ENCODE data around the gene CBFA2T3.
"Not testable (repeated sequence)": the region's sequence is repeated elsewhere in the genome, so short reads cannot be mapped to it uniquely, and the experiment has no call there.

The CBFA2T3 gene

DNA sequence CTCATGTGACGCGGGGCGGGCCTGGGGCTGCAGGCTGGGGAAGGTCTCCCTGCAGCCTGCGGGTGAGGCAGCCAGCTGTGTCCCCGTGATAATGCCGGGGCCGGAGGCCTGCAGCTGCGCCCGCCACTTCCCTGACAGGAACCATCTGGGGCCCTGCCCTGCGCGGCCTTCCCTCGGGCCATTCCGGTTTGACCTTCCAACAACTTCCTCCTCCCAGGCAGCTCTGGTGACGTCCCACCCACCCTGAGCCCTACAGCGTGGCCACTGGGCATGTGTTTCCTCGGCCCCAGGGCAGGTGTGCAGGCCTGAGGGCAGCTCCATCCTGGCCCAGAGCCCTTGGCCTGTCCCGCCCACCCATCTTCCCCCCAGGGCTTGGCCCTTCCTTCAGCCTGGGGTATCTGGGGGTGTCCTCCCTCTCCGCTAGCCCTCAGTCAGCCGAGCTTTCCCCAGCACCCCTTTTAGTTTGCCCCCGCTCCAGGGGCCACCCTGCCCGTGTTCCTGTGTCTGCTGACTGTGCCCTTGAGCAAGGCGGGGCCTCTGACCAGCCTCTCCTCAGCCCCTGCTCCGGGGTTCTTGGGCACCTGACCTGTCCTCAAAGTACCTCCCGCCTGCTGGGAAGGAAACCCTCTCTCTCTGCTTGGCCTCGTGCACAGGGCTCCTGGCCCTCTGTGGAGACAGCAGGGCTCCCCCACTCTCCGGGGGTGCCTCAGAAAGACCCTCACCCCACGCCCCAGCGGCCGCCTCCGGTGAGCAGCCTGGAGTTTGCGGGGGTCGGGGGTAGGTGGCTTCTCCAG, at the start of gene CBFA2T3:
Gene CBFA2T3, minus strand, starts transcription at position 190 of the 794 bp plus-strand sequence. CDS start 400 bp downstream, outside the sequence.
- DNase-seq (ENCODE audit: low read depth, low spot score) = no peak
- no peak within 1 kb of the TSS for H3K27ac ChIP-seq

- no peak overlapping the region for H3K27ac ChIP-seq
- DNase-seq (ENCODE audit: low read depth, low spot score) = no peak
Measured at GRCh38 chr16:89026121-89026612, 49.2 kb upstream of the CBFA2T3 start.

DNA sequence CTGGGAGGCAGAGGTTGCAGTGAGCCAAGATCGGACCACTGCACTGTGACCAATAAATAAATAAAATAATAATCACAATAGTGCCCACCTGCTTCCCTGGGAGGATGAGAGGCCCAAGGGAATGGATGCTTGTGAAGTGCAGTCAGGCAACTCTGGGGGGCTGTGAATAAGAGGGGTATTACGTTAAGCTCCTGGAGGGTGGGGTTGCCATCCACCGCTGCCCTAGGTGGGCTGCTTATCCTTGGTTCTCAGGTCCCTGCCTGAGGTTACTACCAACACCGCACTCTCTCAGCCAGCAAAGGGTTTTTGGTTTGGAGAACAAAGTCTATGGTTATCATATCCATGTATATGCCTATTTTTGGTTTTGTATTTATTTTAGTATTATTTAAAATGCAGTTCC, 48.6 kb upstream of the CBFA2T3 start:
- H3K27ac ChIP-seq = no peak overlapping the region
- no peak for DNase-seq (ENCODE audit: low read depth, low spot score)

DNA sequence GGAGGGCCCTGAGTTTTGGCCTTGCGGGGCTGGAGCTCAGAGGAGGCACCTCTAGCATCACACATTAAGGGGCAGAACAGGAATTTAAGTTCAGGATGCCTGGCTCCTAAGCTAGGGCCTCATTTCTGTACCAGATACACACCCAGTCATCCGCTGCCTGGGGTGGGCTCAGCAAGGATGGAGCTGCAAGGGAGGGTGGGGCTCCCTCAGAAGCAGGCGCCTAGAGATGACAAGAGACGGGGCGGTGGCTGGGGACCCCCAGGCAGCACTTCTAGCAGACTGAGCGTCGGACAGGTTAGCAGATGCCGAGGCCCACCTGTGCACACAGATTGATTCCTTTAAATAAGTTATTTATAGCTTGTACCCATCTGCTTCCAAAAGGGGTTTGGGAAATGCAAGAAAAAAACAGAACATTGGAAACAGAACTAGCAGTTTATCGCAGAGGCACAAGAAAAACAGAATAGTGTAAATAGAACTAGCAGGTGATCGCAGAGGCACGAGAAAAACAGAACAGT, 47.6 kb upstream of the CBFA2T3 start:
- no peak overlapping the region for H3K27ac ChIP-seq
- no peak for DNase-seq (ENCODE audit: low read depth, low spot score)

GRCh38 chr16:89023621-89024511, 46.9 kb upstream of the CBFA2T3 start:
- no peak for DNase-seq (ENCODE audit: low read depth, low spot score)
- no peak overlapping the region for H3K27ac ChIP-seq

- no peak for DNase-seq (ENCODE audit: low read depth, low spot score)
- no peak overlapping the region for H3K27ac ChIP-seq
Measured at GRCh38 chr16:89023151-89023551, 46.1 kb upstream of the CBFA2T3 start.

DNA sequence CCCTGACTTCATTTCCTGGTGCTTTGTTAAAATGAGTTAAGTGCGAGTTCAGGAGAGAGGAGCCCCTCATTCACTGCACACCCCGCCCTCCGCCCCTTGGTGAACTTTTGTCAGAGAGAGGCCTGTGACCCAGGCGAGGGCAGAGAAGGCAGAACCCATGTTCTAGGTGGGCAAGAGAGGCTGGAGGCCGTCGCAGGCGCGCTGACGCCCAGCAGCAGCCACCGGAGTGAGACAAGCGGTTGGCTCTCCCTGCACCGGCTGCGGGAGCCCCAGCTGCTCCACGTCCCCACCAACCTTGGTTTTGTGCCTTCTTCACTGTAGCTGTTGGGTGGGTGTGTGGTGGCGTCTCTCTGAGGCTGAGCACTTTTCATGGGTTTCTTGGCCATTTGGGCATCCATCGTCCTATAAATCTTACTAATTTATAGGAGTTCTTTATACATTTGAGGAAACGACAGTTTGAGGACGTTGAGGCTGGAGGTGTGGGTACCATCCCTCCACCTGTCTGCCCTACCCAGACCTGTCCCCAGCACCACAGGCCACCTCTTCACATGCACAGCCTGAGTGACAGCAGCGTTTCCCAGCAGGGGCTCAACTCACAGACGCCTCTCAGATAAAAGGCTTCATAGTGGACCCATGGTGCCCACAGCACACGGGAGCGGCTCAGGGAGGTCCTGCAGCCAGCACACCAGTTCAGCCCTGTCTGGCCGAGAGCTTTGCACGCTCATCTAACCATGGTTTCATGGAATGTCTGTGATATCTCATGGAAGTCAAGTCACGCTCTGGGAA, 45.2 kb upstream of the CBFA2T3 start:
- DNase-seq (ENCODE audit: low read depth, low spot score) = no peak
- H3K27ac ChIP-seq = no peak overlapping the region

DNA sequence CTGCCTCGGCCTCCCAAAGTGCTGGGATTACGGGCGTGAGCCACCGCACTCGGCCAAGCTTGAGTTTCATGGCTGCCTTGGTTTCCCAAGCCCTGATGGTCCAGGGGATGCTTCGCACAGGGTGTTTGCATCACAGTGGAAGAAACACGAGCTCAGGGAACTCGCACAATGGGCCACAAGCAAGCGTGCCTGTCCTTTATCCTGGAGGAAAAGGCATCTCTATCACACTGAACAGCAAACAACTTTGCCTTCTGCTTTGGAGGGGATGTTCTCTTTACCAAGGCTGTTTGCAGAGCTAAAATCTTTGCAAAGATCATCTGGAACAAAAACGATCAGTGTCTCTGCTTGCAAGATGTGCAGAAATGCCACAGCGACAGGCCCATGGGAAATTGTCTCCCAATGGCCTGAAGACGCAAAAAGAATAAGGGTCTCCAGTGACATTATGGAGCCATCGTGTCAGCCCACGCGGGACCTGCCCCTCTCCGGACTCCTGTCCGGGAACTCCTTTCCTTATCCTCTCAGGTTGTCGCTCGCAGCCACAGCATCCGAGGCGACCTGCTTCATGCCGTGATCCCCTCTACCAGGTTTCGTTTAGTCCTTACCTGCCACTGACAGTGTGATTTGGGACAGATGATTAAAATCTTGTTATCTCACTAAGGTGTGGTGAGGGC, 44.1 kb upstream of the CBFA2T3 start:
- H3K27ac ChIP-seq = no peak overlapping the region
- no peak for DNase-seq (ENCODE audit: low read depth, low spot score)

DNA sequence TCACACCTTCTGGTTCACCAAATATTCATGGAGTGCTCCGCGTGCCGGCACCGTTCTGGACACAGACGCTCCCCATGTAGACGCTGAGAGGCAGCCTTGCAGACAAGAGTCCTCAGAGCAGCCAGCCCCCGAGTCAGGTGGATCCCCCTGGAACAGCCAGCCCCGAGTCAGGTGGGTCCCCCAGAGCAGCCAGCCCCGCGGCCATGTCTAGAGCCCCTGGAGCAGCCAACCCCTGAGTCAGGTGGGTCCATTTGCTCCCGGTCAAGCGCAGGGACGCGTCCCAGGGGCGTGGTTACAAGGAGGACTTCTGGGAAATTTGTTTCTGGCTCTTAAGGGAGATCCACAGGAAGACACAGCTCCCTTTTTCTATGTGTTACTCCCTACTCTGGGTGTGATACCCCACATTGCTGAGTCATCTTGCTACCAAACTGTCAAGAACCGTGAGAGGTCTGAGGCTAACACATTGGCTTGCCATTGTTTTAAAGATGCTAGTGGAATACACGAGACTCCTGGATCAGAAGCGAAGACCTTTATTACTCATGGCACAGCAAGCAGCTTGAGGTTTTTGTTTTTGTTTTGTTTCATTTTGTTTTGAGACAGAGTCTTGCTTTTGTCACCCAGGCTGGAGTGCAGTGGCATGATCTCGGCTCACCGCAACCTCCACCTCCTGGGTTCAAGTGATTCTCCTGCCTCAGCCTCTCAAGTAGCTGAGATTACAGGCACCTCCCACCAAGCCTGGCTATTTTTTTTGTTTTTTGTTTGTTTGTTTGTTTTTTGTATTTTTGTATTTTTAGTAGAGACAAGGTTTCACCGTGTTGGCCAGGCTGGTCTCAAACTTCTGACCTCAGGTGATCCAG, 43.3 kb upstream of the CBFA2T3 start:
- H3K27ac ChIP-seq = no peak overlapping the region
- no peak for DNase-seq (ENCODE audit: low read depth, low spot score)

DNA sequence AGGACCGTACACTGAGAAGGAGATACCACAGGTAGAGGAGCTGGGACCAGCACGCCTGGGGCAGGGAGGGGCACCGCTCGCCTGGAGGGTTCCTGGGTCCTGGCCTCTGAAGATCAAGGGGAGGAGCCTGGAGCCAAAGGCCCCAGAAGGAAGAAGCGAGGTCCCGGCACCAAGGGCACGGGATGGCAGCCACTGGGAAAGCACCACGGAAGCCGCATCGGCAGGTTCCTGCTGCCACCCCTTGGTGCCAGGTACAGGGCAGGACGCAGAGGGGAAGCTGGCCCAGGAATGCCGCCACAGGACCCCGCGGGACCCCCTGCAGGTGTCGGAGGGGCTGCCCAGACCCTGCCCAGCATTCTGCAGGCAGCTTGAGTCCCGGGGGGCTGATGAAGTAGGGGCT, 42.5 kb upstream of the CBFA2T3 start:
- no peak overlapping the region for H3K27ac ChIP-seq
- no peak for DNase-seq (ENCODE audit: low read depth, low spot score)

GRCh38 chr16:89018282-89019158, 41.5 kb upstream of the CBFA2T3 start:
- DNase-seq (ENCODE audit: low read depth, low spot score) = no peak
- H3K27ac ChIP-seq = no peak overlapping the region

DNA sequence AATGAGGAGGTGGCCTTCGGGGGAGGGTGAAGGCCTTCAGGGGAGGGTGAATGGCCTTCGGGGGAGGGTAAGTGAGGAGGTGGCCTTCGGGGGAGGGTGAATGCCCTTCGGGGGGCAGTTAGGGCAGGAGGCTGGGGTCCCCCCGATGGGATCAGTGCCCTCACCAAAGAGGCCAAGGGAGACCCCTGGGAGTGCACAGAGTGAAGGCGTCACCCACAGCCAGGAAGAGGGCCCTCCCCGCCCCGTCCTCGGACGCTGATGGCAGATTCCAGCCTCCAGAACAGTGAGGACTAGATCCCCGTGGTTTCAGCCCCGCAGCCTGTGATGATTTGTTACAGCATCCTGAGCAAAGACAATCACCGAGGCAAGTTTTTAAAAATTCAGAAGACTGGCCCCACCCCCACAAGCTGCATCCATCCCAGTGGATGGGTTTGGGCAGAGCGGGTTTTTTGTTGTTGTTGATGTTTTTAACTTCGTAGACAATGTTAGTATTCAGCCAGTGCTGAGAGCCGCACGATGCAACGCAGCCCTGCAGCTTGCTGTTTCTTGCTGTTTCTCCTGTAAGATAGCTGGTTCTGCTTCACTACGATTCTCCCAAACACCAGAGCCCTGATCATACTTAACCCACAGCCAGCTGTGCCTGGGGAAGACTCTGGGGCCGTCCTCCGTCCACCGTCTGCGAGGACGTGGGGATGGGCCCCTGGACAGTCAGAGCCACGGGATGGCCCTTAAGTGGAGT, 40.7 kb upstream of the CBFA2T3 start:
- no peak overlapping the region for H3K27ac ChIP-seq
- DNase-seq (ENCODE audit: low read depth, low spot score) = no peak

- DNase-seq (ENCODE audit: low read depth, low spot score); H3K27ac ChIP-seq: not testable (repeated sequence)
Measured at GRCh38 chr16:89016561-89016960, 39.6 kb upstream of the CBFA2T3 start.

DNA sequence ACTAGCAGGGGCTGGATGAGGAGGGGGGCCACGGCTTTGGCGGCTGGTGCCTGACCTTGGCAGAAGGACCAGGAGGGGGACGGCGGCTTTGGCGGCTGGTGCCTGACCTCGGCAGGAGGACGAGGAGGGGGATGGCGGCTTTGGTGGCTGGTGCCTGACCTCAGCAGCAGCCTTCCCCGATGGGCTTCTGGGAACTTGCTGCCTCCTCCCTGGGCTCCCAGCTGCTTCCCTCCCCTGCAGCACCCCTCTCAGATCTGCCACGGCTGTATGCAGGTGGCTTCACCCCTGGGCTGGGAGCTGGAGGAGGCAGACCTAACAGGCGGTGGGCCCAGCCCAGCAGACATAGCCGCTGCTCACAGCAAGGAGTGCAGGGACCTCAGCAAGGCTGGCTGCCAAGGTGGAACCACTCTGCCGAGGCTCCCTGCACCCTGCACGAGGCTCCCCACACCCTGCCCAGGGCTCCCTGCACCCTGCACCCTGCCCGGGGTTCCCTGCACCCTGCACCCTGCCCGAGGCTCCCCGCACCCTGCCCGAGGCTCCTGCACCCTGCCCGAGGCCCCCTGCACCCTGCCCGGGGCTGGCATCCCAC, 38.4 kb upstream of the CBFA2T3 start:
- DNase-seq (ENCODE audit: low read depth, low spot score) = no peak
- no peak overlapping the region for H3K27ac ChIP-seq

DNA sequence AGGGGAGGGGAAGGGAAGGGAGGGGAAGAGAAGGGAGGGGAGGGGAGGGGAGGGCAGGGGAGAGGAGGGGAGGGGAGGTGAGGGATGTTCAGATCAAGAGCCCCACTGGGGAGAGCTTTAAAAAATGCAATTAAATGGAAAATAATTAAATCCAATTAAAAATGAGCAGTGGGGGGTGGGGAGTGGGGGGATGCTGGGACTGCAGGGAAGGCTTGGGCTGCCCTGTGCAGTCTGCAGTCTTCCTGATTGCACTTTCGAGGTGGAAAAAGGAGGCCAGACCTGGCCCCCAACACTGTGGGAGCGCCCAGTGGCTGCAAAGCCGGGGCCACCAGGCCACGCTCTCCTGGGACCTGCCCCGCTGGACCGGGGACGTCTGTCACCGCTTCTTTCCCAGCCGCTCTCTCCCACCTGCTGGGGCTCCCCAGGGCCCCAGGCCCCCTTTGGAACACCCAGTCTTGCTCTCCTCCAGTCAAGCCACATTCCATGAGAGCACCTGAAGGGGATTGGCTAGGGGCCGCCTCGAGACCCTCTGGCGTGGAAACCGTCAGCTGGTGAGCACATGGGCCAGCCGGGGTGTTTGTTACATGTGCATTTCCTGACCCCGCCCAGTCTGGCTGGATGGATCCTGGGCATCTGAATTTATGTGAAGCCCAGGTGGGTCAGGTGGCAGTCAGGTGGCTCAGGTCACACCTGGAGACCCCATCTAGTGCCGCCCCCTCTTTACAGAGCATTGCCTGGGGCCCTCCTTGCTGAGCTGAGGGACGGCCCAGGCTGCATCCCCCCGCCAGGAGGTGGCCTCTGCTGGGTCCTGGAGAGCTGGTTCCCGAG, 37.6 kb upstream of the CBFA2T3 start:
- DNase-seq (ENCODE audit: low read depth, low spot score) = no peak
- no peak overlapping the region for H3K27ac ChIP-seq

All from epithelial cell of prostate (primary cell).